HG03521 (cell line): Measurements from ENCODE around the gene TCF7L1.

ENCODE experiments used
- ATAC-seq: cut with Tn5 transposase; IDR thresholded peaks from one replicate; pipeline ENCODE4 v1.9.1; 2021; ENCODE audit warnings: mild to moderate bottlenecking, moderate library complexity; ENCODE audit not compliant: unreplicated experiment

Gene TCF7L1

DNA sequence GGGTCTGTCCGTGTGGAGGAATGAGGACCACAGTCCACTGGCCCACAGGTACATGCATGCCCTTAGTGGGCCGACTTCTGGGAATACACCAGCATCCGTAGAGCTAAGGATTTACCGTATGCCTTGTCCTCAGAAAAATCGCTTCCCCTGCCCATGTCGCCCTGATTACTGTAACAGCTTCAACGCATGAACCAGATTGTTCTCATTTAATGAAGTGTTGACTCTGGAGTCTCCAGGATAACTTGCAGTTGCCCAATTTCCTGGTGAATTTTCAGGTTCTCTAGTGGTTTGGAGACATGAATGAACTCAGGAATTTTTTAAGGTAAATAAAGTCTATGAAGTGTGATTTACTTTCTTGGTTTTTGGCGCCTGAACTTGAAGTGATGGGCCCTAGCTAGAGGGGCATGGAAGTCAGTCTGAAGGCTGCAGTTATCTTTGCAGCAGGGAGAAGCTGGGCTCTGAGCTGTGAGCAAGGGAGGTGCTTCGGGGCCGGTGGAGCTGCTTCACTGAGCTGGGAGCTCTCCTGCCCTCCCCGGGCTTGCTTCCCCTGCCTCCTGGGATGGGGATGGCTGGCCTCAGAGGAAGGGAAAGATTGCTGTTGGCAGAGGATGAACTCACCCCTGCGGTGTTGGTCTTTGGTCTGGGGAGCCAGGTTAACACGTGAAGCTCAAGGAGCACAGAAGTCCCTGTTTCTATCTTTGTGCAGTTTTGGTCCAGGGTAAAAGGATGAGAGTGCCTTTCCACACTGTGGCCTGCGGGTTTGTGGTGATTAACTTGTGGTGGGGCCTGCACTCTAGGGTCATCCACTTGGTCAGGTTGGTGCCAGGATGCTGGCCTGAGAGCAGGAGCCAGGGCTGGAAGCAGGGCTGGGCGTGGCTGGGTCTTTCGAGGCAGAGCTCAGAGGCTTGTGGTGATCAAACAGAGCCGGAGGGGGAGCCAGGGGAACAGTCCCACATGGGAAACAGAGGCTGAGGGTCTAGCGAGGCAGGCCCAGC, 28.1 kb downstream of the TCF7L1 start:
- ATAC-seq, result no peak

DNA sequence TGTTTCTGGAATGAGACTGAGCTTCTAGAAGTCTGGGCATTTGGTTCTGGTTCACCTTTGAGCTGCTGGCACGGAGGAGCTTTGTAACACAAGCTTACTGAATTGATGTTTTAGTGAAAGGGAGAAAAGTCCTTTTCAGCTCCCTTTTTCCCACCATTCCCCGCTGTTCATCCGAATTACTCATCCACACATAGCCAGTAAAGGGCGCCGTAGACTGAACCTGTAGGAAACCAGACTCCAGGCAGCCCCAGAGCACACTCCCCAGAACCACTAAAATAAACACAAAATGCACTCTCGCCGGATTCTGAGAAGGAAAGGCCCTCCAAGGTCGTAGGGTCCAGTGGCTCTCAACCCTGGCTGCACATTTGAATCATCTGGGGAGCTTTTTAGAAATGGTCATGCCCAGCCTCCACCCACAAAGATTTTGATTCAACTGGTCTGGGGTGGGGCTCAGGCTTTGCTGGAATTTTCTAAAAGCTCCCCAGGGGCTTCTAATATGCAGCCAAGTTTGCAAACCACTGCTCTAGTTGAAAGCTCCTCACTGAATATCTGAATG, 29.6 kb downstream of the TCF7L1 start:
- ATAC-seq, result no peak

DNA sequence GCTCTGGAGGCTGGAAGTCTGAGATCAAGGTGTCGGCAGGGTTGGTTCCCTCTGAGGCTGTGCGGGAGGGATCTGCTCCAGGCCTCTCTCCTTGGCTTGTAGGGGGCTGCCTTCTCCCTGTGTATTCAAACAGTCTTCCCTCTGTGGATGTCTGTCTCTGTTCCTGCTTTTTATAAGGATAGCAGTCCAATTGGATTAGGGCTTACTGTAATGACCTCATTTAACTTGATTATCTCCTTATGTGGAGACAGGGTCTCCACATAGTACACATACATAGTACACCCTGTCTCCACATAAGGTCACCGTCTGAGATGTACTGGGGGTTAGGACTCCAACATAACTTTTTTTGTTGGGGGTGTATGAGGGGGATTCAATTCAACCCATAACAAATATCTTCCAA, 30.5 kb downstream of the TCF7L1 start:
- ATAC-seq, result no peak

DNA sequence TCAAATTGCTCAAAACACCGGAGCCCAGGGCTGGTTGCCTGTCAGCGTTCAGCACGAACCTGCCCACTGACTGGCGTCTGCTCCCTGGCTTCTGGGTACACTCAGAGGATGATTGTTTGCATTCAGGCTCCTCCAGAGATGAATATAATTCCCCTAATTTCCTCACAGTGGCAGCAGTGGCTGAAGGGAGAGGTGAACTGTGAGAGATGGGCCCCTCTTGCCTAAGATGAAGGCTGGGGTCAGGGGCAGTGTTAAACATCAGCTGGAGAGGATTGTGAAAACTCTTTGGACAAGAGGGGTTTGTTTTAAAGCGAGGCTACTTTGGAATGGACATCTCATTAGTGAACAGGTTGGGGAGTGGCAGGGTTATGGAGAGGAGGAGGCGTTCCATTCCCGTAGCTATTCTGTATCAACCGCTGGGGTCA, 31.0 kb downstream of the TCF7L1 start:
- no peak for ATAC-seq

DNA sequence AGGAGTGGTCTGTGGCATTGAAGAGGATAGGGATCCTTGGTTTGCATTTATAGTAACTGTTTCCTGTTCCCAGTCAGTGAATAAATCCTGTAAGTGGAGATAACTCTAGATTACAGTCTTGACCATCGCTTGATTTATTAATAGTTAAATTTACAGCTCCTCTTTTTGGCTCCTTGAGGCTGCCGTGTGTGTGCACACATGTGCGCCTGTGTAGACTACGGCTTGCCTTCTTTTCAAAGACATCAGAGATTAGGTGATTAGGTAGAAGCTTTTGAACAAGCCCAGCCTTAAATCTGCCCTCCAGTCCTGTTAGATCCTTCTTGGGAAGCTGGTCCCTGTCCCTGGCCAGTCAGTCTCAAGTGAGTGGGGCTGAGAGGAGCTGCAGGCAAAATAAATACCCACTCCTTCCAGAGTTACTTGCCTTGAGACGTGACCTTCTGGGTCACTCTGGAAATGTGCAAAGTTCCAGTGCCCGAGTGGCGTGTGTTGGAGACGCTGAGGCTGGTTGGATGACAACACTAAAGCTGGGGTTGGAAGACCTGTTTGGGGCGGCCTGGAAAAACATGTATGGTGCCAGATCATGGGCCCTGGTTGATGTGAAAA, 32.0 kb downstream of the TCF7L1 start:
- no peak for ATAC-seq

DNA sequence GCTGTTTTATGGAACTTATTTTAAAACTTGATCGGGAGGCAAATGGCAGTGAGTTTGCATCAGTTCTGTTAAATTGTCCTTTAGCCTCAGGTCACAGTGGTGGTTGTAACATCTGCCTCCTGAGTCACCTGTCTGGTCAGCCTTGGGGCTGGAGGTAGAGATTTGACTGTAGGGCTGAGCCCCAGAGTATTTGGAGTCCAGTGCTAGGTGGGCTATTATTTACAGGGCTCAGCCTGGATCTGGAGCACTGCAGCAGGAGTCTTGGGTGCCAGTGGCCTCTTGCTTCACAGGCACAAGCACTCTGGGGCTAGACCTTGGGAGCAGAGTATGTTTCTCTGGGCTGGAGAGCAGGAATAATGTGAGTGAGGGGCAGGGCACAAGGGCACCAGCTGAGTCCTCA, 32.8 kb downstream of the TCF7L1 start:
- no peak for ATAC-seq

DNA sequence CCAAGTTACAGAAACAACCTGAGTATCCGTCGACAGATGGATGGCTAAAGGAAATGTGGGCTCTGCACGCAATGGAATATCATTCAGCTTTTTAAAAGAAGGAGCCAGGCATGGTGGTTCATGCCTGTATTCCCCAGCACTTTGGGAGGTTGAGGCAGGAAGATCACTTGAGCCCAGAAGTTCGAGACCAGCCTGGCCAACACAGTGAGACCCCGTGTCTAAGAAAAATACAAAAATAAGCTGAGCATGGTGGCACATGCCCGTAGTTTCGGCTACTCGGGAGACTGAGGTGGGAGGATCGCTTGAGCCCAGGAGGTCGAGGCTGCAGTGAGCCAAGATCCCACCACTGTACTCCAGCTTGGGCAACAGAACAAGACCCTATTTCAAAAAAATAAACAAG, 34.3 kb downstream of the TCF7L1 start:
- no peak for ATAC-seq

DNA sequence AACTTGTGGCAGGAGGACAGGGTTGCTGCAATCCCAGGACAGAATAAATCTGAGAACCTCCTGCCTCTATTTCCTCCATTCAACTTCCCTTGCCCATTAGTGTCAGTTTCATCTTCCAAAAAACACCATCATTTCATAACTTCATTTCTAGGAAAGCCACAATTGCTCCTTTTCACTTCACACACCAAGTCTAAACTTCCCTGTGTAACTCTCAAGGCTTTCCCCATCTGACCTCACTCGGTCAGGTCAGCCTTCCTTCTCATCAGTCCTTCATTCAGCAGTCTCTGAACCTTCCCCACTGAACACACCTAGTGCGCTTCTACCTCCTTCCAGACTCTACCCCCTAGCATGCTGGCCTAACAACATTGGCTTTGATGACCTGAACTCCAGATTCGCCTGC, 35.8 kb downstream of the TCF7L1 start:
- ATAC-seq, result no peak

DNA sequence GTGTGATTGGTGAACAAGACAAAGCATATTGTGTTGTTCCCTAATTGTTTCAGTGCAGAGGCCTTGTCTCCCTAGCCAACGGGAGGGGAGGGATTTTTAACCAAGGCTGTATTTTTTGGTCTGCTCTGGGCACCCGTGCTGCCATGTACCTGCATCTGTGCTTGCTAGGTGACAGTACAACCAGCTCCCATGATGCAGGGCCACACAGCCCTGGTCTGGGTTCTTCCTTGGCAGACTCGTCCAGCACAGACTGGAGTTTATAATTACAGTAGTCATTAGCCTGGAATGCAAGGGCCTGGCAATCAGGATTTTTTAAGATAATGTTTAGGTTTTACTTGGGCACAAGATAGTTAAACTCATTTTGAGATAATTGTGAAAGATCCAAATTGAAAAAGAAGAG, 36.4 kb downstream of the TCF7L1 start:
- no peak for ATAC-seq

DNA sequence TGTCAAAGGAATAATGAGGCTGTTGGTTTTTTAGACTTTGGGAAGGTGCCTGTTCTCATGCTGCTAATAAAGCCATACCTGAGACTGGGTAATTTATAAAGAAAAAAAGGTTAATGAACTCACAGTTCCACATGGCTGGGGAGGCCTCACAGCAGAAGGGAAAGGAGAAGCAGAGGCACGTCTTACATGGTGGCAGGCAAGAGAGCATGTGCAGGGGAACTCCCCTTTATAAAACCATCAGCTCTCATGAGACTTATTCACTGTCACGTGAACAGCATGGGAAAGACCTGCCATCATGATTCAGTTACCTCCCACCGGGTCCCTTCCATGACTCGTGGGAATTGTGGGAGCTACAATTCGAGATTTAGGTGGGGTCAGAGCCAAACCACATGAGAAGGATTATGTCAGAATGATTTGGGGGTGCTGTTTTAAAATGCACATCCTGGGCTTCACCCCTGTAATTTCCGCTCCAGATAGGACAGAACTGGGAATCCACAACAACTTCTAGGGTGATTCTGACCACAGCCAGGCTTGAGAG, 37.8 kb downstream of the TCF7L1 start:
- no peak for ATAC-seq

DNA sequence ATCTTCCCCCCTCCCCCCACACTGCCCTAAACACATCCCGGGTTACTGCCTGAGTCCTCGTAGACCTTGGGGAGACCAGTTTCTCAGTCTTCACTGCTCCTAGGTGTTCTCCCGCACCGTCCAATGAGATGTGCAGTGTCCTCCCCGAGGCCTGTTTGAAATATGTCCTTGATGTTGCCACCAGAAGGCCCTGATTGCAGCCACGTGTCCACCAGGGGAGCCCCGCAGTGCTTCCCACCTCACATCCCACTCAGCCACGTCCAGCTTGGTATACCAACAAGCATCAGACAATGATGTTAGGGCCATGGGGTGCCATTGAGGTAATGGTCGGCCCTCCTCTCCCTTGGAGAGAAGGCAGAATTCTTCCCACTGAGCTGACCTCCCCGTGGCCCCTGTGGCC, 38.7 kb downstream of the TCF7L1 start:
- no peak for ATAC-seq

DNA sequence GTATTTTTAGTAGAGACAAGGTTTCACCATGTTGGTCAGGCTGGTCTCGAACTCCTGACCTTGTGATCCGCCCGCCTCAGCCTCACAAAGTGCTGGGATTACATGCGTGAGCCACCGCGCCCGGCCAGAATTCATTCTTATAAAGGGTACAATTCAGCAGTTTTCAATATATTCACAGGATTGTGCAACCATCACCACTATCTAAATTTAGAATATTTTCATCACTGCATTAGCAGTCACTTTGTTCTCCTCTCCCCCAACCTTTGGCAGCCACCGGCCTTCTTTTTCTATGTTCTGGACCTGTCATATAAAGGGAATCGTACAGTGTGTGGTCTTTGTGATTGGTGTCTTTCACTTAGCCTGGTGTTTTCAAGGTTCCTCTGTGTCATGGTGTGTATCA, 40.7 kb downstream of the TCF7L1 start:
- ATAC-seq, result no peak

DNA sequence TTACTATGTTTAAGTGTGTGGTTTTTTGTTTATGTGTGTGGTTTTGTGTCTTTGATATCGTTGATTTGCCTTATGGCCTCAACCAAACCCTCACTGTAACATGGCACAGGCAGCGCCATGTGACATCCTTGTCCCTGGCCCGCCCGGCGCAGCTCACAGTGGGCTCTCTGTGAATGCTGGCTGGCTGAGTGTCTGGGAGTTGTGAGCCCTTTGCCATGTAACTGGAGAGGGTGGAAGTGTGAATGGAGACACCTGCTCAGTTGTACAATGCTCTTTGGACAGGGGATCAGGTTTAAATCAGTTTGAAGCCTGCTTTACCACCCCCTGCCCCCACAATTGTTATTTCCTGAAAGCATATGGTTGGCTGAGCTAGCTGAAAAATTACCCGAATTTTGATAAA, 41.8 kb downstream of the TCF7L1 start:
- ATAC-seq, result no peak

DNA sequence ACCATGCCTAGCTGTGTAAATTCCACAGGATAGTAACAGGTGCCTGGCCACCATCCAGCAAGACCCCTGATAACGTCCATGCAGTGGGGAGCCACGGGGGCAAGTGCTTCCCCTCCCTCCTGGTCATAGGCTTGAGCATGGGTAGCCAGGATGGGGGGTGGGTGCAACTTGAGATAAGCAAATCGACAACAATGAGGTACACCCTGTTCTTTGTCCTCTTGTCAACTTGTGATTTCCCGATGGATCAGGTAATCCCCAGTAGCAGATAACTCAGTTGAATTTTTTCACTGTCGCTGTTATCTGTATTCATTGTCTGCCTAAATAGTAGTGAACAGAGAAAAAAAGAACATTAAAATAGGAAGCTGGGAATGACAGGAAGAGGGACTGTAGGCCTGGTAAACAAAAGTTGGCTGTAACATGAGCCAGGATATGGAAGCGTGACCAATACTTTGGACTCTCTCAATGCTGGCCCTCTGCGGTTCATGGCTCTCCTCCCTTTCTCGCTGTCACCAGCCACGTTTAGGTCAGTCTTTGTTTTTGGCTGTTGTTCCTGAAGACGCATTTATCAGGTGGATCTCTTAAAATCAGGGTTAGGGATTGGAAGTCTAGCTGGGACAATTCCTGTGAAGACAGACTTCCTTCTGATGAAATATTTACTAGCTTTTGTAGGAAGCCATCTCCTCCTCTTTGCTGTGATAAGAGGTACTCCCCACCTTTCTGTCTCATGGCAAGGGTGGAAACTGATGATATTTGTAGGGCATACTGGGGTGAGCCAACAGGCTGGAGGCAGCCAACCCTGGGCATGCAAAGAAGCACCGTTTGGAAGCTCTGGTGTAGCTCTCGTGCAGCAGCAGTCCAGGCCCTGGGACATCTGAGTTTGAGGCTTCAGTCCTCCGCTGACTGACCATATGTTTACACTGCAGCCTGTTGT, 42.4 kb downstream of the TCF7L1 start:
- no peak for ATAC-seq

DNA sequence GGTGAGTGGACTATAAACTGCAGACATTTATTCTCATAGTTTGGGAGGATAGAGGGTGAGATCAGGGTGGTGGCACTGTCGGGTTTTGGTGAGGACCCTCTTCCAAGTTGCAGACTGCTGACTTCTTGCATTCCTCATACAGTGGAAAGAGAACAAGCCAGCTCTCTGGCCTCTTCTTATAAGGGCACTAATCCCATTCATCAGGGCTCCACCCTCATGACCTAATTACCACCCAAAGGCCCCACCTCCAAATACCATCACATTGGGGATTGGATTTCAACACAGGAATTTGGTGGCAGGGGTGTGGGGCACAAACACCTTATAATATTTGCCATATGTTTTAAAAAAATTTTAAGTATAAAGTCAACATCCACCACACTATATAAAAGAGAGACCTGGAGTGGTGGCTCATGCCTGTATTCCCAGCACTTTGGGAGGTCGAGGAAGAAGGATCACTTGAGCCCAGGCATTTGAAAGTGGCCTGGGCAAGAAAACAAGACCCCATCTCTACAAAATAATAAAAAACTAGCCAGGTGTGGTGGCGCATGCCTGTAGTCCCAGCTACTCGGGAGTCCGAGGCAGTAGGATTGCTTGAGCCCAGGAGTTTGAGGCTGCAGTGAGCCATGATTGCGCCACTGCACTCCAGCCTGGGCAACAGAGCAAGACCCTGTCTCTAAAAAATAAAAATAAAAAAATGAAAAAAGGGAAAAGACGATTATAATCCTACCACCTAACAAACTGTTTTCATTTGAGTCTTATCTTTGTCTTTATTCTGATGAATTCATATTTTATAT, 44.0 kb downstream of the TCF7L1 start:
- no peak for ATAC-seq

DNA sequence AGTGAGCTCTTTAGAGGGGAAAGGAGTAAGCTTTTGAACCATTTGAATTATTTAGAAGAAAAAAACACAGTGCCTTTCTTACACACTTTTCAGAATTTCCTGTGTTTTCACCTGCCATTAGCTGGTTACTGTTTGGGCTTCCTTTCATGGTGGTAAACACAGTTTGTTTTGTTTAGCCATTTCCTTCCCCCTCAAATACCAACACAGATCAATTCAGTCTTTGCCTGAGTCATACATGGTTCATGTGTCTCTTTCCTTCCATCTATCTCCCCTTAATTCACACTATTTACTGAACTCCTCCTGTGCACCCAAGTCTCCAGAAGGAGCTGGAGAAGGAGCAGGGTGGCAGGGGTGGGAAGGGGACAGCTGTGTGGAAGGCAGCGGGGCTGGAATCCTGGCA, 45.0 kb downstream of the TCF7L1 start:
- no peak for ATAC-seq

DNA sequence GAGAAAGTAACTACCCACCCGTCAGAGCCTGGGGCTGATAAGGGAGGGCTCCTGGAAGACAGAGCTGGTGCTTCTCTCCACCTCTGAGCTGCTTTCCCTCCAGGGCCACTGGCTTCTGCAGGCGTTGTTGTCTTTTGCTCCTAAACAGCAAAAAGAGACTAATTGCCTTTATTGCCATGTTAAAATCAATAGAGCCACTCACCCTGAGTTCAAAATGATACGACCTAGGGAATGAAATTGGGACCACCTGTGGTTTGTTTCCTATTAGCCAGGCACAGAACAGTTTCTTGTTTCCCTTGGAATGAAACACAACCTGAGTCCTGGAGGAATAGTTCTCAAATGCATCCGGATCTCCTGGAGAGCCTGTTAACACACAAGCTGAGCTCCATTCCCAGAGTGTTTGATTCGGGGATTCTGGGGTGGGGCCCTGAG, 45.8 kb downstream of the TCF7L1 start:
- ATAC-seq, result no peak

DNA sequence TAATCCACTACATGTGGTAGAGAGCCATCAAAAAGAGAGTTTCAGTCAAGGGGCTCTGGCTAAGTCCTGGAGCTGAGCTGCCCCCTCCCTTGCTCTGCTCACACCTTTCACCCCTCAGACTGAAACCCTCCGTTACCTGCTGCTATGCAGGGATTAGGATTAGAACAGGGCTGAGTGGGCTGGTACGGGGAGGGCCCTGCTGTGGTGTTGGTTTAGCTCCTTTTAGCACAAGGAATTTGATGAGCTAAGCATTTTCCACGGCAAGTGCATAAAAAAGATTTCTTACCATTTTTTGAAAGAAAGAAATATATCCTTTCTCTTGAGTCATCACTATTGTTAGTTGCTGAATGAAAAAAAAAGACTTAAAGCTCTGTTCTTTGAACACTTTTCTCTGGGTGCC, 46.3 kb downstream of the TCF7L1 start:
- ATAC-seq, result no peak

DNA sequence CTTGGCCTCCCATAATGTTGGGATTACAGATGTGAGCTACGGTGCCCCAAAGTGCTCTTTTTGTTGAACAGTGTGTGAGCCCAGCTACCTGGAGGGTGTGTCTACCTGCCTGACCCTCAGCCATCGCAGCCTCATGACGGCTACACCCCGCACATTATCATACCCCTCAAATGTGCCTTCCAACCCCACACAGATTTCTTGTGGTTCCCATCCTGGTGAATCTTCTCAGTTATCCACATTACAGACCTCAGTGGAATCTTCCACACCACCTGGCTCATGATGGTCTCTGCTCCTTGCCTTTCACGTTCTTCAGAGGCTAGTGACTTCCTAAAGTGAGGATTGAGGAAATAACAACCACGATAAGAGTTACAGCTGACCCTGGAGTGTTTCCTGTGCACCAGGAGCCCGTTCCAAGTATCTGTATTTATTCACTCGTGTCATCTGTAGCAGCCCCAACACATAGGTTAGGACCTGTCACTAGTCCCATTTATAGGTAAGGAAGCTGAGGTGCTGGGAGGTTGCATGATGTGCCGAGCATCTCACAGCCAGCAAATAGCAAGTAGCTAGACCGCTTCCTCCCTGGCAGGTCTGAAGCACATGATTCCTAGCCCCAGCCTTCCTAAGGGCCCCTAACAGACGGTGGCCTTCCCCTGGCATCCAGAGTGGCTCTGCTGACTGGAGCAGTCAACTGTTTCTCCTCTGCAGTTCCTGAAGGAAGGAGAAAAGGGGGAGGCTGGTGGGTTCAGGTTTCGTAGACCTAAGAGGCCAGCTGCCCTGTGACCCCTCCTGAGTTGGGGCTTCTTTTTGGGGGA, 47.3 kb downstream of the TCF7L1 start:
- no peak for ATAC-seq
